GM12801 (cell line): ENCODE data around the gene INTS7.

Source experiments
- CTCF ChIP-seq: IDR thresholded peaks from one replicate; pipeline ENCODE4 v1.5.1; 2011; ENCODE audit warnings: control low read depth; ENCODE audit not compliant: insufficient read length; ENCODE audit errors: extremely low read depth

The INTS7 gene

GRCh38 chr1:212045981-212046380, 10.6 kb upstream of the INTS7 start:
- TF ChIP-seq CTCF = no peak

- no peak for TF ChIP-seq CTCF
Observed at GRCh38 chr1:212044851-212045250, 9.5 kb upstream of the INTS7 start.

- no peak for TF ChIP-seq CTCF
Observed at GRCh38 chr1:212042436-212042835, 7.1 kb upstream of the INTS7 start.

- TF ChIP-seq CTCF = no peak
Observed at GRCh38 chr1:212040629-212041412, 5.5 kb upstream of the INTS7 start.

GRCh38 chr1:212039622-212040021, 4.3 kb upstream of the INTS7 start:
- no peak for TF ChIP-seq CTCF

- no peak for TF ChIP-seq CTCF
Observed at GRCh38 chr1:212037900-212038299, 2.5 kb upstream of the INTS7 start.

GRCh38 chr1:212035835-212036605, 663 bp upstream of the INTS7 start:
- no peak for TF ChIP-seq CTCF
